WTC11 (cell line): Measurements from ENCODE around the gene RSPRY1. TPM values are rescaled to one million over a fixed set of nuclear protein-coding genes. Genes with fewer than 3 reads are reported as not detected.

Experiments used
- ATAC-seq: fragments of 200-7000 bp; cut with Tn5 transposase; 2 replicates; pipeline ENCODE4 v1.10.0; 2021; ENCODE audit warnings: mild to moderate bottlenecking, moderate library complexity
- CTCF ChIA-PET: fragments of 300-600 bp; sonication (Branson Sonifier 250); formaldehyde crosslinking; loops from one replicate; lab custom pipeline; 2021; ENCODE audit warnings: antibody characterized with exemption; lab: Charles Lee
- POLR2A ChIA-PET: fragments of 350-600 bp; sonication (Branson Sonifier 250); formaldehyde crosslinking; loops from one replicate; lab custom pipeline; 2021; ENCODE audit warnings: antibody characterized with exemption; lab: Charles Lee
- DNase-seq: peaks from one replicate; pipeline ENCODE4 v3.0.0; 2021; ENCODE audit warnings: low spot score
- H3K27ac Mint-ChIP-seq: 2 replicates; pipeline ENCODE4 v1.8.0; 2021; ENCODE audit warnings: mixed read lengths
- H3K27me3 Mint-ChIP-seq: 2 replicates; pipeline ENCODE4 v1.8.0; 2021; ENCODE audit warnings: low read depth, mild to moderate bottlenecking, moderate library complexity, mixed read lengths
- H3K36me3 Mint-ChIP-seq: 2 replicates; pipeline ENCODE4 v1.8.0; 2021; ENCODE audit warnings: mixed read lengths
- H3K4me1 Mint-ChIP-seq: 2 replicates; pipeline ENCODE4 v1.8.0; 2022; ENCODE audit warnings: mixed read lengths
- H3K4me3 Mint-ChIP-seq: 2 replicates; pipeline ENCODE4 v1.8.0; 2021; ENCODE audit warnings: mild to moderate bottlenecking, moderate library complexity, mixed read lengths
- H3K9me3 Mint-ChIP-seq: 2 replicates; pipeline ENCODE4 v1.8.0; 2021; ENCODE audit warnings: mixed read lengths
- AFF4 ChIP-seq: sonication (generic); formaldehyde crosslinking; IDR thresholded peaks from 2 replicates; pipeline ENCODE4 v1.8.1; 2023; ENCODE audit warnings: mild to moderate bottlenecking, missing genetic modification reagents, borderline replicate concordance
- ARID4B ChIP-seq: sonication (generic); formaldehyde crosslinking; IDR thresholded peaks from 2 replicates; pipeline ENCODE4 v1.8.0; 2023; ENCODE audit warnings: missing genetic modification reagents, mild to moderate bottlenecking, borderline replicate concordance
- CTCF ChIP-seq: fragments of 200-600 bp; IDR thresholded peaks from 2 replicates; pipeline ENCODE4 v1.8.0; 2022; ENCODE audit warnings: antibody characterized with exemption
- ELF4 ChIP-seq: sonication (generic); formaldehyde crosslinking; IDR thresholded peaks from 2 replicates; pipeline ENCODE4 v1.8.1; 2022; ENCODE audit warnings: low read depth, mild to moderate bottlenecking, moderate library complexity, missing genetic modification reagents
- EMX1 ChIP-seq: fragments of 250-450 bp; sonication (Bioruptor Pico); IDR thresholded peaks from 2 replicates; pipeline ENCODE4 v1.8.0; 2021; ENCODE audit warnings: mild to moderate bottlenecking
- FOXK1 ChIP-seq: sonication (generic); formaldehyde crosslinking; IDR thresholded peaks from 2 replicates; pipeline ENCODE4 v1.8.0; 2022; ENCODE audit warnings: mild to moderate bottlenecking, moderate library complexity, missing genetic modification reagents
- GTF2I ChIP-seq: fragments of 250-450 bp; sonication (Bioruptor Pico); conservative IDR thresholded peaks from 2 replicates; pipeline ENCODE4 v1.4.0; 2021; ENCODE audit warnings: mild to moderate bottlenecking
- IRF2 ChIP-seq: sonication (generic); formaldehyde crosslinking; IDR thresholded peaks from 2 replicates; pipeline ENCODE4 v1.8.0; 2022; ENCODE audit warnings: low read depth, missing genetic modification reagents, borderline replicate concordance
- MLX ChIP-seq: sonication (generic); formaldehyde crosslinking; IDR thresholded peaks from 2 replicates; pipeline ENCODE4 v1.8.1; 2023; ENCODE audit warnings: mild to moderate bottlenecking, missing genetic modification reagents, moderate library complexity
- NR1H2 ChIP-seq: sonication (generic); formaldehyde crosslinking; IDR thresholded peaks from 2 replicates; pipeline ENCODE4 v1.9.0; 2021; ENCODE audit warnings: mild to moderate bottlenecking, moderate library complexity, missing genetic modification reagents
- RELA ChIP-seq: sonication (generic); formaldehyde crosslinking; IDR thresholded peaks from 2 replicates; pipeline ENCODE4 v1.8.1; 2022; ENCODE audit warnings: missing genetic modification reagents, mild to moderate bottlenecking, borderline replicate concordance
- SOX15 ChIP-seq: fragments of 250-450 bp; sonication (Bioruptor Pico); IDR thresholded peaks from 2 replicates; pipeline ENCODE4 v1.9.0; 2021; ENCODE audit warnings: mild to moderate bottlenecking
- STAT6 ChIP-seq: sonication (generic); formaldehyde crosslinking; conservative IDR thresholded peaks from 2 replicates; pipeline ENCODE4 v1.8.1; 2023; ENCODE audit warnings: mild to moderate bottlenecking, low read depth, missing genetic modification reagents, moderate library complexity
- TP53 ChIP-seq: sonication (generic); formaldehyde crosslinking; IDR thresholded peaks from 2 replicates; pipeline ENCODE4 v1.8.1; 2023; ENCODE audit warnings: mild to moderate bottlenecking, missing genetic modification reagents
- ZMAT4 ChIP-seq: fragments of 250-450 bp; sonication (Bioruptor Pico); IDR thresholded peaks from 2 replicates; pipeline ENCODE4 v1.9.0; 2021; ENCODE audit warnings: mild to moderate bottlenecking
- ZNF232 ChIP-seq: sonication (generic); formaldehyde crosslinking; IDR thresholded peaks from 2 replicates; pipeline ENCODE4 v1.8.0; 2022; ENCODE audit warnings: mild to moderate bottlenecking, missing genetic modification reagents
- total RNA-seq: library from RNA; stranded (reverse); gene quantifications from 3 replicates; pipeline ENCODE4 v1.2.3, GENCODE V29; 2021
- TF ChIP-seq, protein P1 (sequence below): fragments of 250-450 bp; sonication (Bioruptor Pico); IDR thresholded peaks from 2 replicates; pipeline ENCODE4 v1.9.0; 2021; ENCODE audit warnings: mild to moderate bottlenecking, borderline replicate concordance

RSPRY1 gene
- total RNA-seq, 1 experiment from 2014 or later: 26.8 TPM

GRCh38 chr16:57204675-57205074 lies 18.5 kb downstream of the RSPRY1 start:
- Mint-ChIP-seq H3K27me3 (no peaks in the 10 kb centered on the region), H3K27ac (no peak overlapping the region), H3K9me3 (no peaks in the 10 kb centered on the region), H3K4me3 (no peak overlapping the region), H3K36me3 (peaks cover 31% of the 10 kb centered on the region), H3K4me1 (no peaks in the 10 kb centered on the region)
- ChIA-PET POLR2A (no interaction called here), CTCF (no interaction called here)
- ATAC-seq: peak; percentile 89
- TF ChIP-seq CTCF (0 out of 2 replicates have a peak, but pooled peaks have one; percentile 22), EMX1 (CRISPR knock-in tag) (no peak)
- DNase-seq: peak; percentile 30

- ChIA-PET CTCF (no interaction called here), POLR2A (no interaction called here)
- Mint-ChIP-seq H3K4me1 (no peaks in the 10 kb centered on the region), H3K9me3 (no peaks in the 10 kb centered on the region), H3K27ac (no peak overlapping the region), H3K4me3 (no peak overlapping the region), H3K27me3 (no peaks in the 10 kb centered on the region), H3K36me3 (peaks cover 40% of the 10 kb centered on the region)
- no peak for DNase-seq
- TF ChIP-seq ARID4B: no peak
- no peak for TF ChIP-seq FOXK1
- TF ChIP-seq STAT6 (CRISPR knock-in tag): no peak
- no peak for TF ChIP-seq RELA (CRISPR knock-in tag)
- no peak for TF ChIP-seq ZMAT4 (CRISPR knock-in tag)
- no peak for TF ChIP-seq ZNF232 (CRISPR knock-in tag)
- TF ChIP-seq NR1H2 (CRISPR knock-in tag): no peak
- no peak for TF ChIP-seq ELF4
- no peak for TF ChIP-seq IRF2 (CRISPR knock-in tag)
- no peak for TF ChIP-seq TP53 (CRISPR knock-in tag)
- TF ChIP-seq AFF4 (CRISPR knock-in tag): no peak
- TF ChIP-seq SOX15: no peak
- TF ChIP-seq, protein P1, sequence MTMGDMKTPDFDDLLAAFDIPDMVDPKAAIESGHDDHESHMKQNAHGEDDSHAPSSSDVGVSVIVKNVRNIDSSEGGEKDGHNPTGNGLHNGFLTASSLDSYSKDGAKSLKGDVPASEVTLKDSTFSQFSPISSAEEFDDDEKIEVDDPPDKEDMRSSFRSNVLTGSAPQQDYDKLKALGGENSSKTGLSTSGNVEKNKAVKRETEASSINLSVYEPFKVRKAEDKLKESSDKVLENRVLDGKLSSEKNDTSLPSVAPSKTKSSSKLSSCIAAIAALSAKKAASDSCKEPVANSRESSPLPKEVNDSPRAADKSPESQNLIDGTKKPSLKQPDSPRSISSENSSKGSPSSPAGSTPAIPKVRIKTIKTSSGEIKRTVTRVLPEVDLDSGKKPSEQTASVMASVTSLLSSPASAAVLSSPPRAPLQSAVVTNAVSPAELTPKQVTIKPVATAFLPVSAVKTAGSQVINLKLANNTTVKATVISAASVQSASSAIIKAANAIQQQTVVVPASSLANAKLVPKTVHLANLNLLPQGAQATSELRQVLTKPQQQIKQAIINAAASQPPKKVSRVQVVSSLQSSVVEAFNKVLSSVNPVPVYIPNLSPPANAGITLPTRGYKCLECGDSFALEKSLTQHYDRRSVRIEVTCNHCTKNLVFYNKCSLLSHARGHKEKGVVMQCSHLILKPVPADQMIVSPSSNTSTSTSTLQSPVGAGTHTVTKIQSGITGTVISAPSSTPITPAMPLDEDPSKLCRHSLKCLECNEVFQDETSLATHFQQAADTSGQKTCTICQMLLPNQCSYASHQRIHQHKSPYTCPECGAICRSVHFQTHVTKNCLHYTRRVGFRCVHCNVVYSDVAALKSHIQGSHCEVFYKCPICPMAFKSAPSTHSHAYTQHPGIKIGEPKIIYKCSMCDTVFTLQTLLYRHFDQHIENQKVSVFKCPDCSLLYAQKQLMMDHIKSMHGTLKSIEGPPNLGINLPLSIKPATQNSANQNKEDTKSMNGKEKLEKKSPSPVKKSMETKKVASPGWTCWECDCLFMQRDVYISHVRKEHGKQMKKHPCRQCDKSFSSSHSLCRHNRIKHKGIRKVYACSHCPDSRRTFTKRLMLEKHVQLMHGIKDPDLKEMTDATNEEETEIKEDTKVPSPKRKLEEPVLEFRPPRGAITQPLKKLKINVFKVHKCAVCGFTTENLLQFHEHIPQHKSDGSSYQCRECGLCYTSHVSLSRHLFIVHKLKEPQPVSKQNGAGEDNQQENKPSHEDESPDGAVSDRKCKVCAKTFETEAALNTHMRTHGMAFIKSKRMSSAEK (CRISPR knock-in tag): no peak
- TF ChIP-seq GTF2I (CRISPR knock-in tag): no peak
- no peak for TF ChIP-seq MLX (CRISPR knock-in tag)
- no peak for ATAC-seq
Observed at GRCh38 chr16:57208926-57209325, 22.8 kb downstream of the RSPRY1 start.
